GM21447 (cell line): ENCODE measurements around the gene ITGA4.
"Not testable (repeated sequence)": the region's sequence is repeated elsewhere in the genome, so short reads cannot be mapped to it uniquely, and the experiment has no call there.

Source experiments
- ATAC-seq: cut with Tn5 transposase; IDR thresholded peaks from one replicate; pipeline ENCODE4 v1.9.1; 2021; ENCODE audit not compliant: unreplicated experiment

Gene ITGA4

DNA sequence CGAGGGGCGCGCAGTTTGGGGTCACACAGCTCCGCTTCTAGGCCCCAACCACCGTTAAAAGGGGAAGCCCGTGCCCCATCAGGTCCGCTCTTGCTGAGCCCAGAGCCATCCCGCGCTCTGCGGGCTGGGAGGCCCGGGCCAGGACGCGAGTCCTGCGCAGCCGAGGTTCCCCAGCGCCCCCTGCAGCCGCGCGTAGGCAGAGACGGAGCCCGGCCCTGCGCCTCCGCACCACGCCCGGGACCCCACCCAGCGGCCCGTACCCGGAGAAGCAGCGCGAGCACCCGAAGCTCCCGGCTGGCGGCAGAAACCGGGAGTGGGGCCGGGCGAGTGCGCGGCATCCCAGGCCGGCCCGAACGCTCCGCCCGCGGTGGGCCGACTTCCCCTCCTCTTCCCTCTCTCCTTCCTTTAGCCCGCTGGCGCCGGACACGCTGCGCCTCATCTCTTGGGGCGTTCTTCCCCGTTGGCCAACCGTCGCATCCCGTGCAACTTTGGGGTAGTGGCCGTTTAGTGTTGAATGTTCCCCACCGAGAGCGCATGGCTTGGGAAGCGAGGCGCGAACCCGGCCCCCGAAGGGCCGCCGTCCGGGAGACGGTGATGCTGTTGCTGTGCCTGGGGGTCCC, at the start of gene ITGA4:
Gene ITGA4, plus strand, starts transcription at position 266 of the 620 bp plus-strand sequence. Its CDS starts 269 bp downstream, at position 535.
- ATAC-seq = peak; percentile 61

DNA sequence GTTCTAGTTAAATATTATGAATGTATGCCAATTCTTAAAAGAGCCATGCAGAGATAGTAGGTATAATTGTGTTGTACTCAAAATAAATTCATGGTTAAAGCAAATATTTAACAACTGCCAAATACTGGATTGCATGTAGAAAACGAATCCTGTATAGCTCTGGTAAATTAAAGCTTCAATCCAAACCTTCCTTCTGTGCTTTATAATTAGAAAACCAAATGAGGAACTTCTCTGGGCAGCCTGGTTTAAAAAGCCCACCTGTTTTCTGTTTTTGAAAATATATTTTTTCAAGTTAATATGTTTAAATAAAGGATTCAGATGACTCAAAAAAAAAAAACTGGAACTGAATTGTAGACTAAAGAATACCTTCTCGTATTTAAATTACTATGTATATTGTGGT, 48.3 kb upstream of the ITGA4 start:
- no peak for ATAC-seq

DNA sequence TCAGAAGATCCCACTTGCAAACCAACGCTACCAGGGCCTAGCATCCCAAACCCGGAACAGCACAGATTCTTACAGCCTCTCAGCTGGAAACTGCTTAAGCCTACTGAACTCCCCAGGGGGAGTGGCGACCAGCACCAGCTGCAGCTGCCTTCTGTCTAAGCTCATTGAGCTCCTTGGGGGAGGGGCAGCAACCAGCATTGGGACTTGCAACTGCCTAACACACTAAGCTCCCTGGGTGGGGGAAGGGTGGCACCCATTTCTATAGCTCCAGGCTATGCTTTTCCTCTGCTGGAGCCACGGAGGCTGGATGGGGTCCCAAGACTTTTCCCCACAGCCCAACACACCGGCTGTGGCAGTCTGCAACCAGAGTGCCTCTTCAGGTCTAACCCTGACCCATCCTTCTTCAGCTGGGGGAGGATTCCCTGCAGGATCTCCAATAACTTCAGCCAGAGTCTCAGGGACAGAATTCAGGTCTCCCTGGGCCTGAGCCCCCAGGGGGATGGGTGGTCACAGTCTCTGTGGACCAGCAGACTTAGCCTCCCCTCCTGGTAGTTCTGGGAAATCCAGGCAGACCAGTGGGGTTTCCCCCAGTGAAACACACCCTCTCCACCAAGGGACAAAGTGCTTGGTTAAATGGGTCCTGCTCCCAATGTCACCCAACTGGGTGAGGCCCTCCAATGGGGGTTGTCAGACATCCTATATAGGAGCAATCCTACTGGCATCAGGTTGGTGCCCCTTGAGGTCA, 45.9 kb upstream of the ITGA4 start:
- peak; percentile 95 for ATAC-seq

- ATAC-seq = no peak
Measured at GRCh38 chr2:181419129-181419855, 37.9 kb upstream of the ITGA4 start.

GRCh38 chr2:181420259-181421130, 36.7 kb upstream of the ITGA4 start:
- no peak for ATAC-seq

DNA sequence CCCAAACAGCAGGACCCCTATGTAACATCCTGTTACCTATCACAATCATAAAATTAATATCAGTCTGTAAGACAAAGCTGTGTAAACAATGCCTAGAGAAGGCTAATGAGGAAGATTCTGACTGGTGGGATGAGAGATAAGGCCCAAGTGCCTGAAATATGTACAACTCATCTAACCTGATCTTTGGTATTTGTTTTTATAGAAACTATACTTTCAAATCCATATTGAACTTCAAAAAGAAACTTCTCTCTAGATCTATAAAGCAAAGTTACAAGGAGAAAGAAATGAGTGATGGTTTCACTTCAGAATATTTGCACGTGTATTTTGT, 36.1 kb upstream of the ITGA4 start:
- no peak for ATAC-seq

GRCh38 chr2:181421464-181421863, 35.7 kb upstream of the ITGA4 start:
- ATAC-seq = no peak

DNA sequence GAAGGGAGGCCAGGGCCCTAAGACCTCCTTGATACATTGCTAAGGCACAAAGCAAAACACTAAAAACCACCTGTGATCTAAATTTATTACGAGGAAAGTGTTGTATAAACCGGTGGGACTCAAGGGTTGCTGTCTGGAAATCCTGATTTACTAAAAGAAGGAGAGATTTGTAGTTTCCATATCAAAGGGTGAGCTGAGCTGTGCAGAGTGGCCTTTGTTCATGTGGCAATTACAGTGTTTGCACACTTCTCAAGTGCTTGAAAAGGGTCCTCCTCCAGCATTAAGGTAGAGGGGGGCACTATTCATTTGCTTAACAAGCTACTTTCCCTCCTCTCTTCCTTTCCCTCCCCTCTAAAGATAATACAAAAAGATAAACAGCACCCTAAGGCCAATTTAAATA, 30.5 kb upstream of the ITGA4 start:
- ATAC-seq = no peak

DNA sequence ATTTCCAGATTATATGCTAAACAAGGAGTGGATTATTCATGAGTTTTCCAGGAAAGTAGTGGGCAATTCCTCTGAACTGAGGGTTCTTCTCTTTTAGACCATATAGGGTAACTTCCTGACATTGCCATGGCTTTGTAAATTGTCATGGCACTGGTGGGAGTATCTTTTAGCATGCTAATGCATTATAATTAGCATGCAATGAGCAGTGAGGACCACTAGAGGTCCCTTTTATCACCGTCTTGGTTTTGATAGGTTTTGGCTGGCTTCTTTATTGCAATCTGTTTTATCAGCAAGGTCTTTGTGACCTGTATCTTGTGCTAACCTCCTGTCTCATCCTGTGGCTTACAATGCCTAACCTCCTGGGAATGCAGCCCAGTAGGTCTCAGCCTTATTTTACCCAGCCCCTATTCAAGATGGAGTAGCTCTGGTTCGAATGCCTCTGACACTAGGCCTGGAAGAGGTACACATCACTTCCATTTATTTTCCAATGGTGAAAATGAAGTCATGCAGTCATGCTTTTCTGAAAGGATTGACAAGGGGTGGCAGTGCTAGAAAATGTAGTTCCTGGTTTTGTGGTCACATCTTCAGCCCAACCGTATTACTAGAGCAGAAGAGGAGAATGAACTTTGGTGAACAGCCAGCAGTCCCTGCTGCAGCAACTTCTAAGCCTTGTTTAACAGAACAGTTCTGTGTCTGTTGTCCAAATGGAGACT, 26.6 kb upstream of the ITGA4 start:
- no peak for ATAC-seq

DNA sequence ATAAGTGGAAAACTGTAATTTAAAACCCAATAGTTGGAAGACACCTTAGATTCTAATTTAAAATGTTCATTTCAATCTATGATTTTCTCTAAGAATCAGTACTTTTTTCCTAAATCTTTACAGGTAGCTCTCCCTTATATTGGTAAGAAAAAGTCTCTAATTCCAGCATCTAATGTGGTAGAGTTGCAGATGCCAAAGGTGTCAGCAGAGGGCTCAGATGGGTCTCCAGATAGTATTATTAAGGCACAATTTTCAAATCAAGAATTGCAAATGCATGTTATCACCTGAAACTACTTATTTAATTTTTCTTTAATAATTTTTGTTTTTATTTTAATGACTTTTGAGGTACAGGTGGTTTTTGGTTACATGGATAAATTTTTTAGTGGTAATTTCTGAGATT, 25.5 kb upstream of the ITGA4 start:
- ATAC-seq = no peak

- ATAC-seq = no peak
Measured at GRCh38 chr2:181438261-181438660, 18.9 kb upstream of the ITGA4 start.

DNA sequence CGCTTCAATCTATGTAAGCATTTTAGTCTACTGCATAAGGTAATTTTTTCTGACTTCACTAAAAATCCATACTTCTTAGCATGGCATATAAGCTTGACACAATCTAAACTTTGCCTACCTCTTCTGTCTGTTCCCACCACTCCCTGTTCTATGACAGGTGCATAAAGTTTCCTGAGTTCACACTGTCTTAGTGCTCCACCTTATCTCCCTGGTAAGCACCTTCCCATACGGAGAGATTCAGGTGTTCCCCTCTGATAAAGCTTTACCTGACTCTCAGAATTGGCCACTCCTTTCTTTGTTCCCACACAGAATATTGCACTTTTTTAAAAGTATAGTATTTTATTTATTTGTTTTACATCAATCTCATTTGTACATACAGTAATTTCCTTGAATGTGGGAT, 16.8 kb upstream of the ITGA4 start:
- no peak for ATAC-seq

DNA sequence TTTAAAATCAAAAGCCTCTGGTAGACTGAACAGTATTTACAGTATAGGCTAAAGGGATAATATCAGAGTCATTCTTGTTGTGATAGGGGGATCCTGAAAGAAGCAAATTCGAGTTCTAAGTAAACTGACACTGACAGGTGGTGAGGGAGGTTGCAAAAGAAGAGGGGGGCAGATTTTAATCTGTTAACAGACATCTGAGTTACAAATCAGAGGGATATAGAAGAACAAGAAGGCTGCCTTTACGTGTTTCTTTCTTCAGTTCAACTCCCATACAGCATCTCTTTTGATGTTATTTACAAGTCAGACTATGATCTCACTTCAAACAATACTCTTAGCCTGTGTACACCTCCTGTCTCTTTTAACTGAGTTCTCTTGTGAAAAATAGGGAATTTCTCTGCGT, 16.3 kb upstream of the ITGA4 start:
- no peak for ATAC-seq

DNA sequence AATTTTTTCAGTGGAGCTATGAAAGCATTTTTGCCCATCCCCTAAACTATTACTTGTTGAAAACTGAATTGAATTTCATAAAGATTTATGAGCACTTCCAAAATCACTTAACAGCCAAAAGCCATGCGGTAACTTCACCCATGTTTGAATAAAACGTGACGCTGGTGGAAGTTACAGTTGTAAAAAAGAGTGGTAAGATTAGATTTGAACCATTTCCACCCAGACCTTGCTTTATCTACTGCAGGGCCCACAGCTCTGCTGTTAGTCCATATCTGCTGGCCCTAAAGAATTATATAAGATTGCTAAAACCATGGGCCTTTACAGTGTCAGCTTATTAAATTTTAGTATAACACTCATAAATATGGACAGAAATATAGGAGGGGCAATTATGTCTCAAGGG, 15.5 kb upstream of the ITGA4 start:
- no peak for ATAC-seq

DNA sequence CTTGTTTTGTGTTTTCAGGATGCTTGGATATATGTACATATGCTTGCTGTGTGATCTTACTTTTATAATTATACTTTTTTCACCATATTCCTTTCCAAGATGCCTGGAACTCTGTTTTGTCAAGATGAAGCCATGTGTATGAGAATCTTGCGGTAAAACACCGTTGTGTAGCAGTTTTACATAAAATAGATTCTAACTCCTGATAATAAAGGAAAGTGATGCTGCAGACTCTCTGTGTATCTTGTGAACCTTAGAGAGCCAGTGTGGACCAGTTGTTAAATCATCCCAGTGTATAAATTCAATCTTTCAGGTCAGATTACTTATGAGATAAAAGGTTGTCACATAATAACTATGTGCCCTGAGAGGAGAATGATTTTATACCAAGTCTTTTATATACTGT, 12.5 kb upstream of the ITGA4 start:
- ATAC-seq = no peak

DNA sequence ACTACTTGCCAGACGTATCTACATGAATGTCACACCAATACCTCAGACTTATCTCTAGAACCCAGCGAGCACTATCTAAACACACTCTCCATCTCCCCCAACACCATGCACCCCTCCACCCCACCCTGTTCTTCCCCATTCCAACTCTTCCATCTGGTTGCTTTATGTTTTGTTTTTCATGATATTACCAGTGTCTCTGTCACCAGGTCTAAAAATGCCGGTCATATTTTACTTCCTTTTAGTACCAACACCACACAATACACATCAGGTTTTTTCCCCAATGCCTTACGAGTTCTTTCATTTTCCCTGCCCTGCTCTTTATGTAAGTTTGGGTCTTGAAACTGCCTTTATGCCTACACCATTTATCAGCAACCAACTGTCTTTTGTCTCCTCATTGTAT, 10.2 kb upstream of the ITGA4 start:
- no peak for ATAC-seq

- ATAC-seq = not testable (repeated sequence)
Measured at GRCh38 chr2:181449278-181449677, 7.9 kb upstream of the ITGA4 start.

GRCh38 chr2:181454686-181455450, 2.3 kb upstream of the ITGA4 start:
- no peak for ATAC-seq

GRCh38 chr2:181456660-181457120, 496 bp upstream of the ITGA4 start:
- ATAC-seq = peak; percentile 77
